Measurements from ENCODE around the gene ZNF534.

- TF ChIP-seq CTCF (IDR thresholded peaks at IDR 0.05) (no peak), POLR2A (IDR thresholded peaks at IDR 0.05) (no peak)
These were observed 63.4 kb downstream of the ZNF534 start for GRCh38 chr19:52492201-52492993.

Measured in adrenal gland (tissue), 5 donors.